Measurements from ENCODE around the gene HMCES.

The HMCES gene

DNA sequence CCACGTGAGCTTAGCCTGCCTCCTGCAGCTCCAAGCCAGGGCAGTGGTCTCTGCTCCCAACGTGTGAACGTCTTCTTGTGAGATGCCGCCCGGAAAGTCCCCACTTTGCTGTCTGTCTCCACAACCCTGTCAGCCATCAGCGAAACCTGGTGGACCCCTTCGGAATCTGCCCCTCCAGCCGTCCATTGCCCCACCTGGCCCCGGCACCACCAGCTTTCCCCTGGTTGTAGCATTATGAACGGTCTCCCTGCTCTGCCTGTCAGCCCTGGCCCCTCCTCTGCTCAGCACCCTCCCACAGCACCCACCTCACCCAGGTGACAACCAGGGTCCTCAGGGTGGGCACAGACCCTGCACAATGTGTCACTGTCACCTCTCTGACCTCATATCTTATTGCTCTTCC, 71.1 kb downstream of the HMCES start:
- no peak for DNase-seq

DNA sequence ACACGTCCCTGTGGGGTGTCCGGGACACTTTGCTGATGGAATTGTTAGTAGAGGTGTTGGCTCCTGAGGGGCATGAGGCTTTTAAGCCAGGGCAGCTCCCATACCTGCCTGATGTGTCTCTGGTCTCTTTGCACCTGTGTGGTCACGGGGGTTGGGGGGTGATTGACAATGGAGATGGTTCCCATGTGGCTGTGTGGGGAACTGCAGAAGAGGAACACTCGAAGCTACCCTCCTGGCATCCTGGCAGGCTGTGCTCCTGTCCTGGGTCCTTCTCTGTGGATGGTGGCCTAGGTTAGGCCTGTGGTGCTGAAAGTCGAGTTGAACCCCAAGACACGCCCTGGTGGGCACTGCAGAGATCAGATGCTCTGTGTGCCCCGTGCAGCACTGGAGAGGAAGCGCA, 73.4 kb downstream of the HMCES start:
- DNase-seq, result no peak

DNA sequence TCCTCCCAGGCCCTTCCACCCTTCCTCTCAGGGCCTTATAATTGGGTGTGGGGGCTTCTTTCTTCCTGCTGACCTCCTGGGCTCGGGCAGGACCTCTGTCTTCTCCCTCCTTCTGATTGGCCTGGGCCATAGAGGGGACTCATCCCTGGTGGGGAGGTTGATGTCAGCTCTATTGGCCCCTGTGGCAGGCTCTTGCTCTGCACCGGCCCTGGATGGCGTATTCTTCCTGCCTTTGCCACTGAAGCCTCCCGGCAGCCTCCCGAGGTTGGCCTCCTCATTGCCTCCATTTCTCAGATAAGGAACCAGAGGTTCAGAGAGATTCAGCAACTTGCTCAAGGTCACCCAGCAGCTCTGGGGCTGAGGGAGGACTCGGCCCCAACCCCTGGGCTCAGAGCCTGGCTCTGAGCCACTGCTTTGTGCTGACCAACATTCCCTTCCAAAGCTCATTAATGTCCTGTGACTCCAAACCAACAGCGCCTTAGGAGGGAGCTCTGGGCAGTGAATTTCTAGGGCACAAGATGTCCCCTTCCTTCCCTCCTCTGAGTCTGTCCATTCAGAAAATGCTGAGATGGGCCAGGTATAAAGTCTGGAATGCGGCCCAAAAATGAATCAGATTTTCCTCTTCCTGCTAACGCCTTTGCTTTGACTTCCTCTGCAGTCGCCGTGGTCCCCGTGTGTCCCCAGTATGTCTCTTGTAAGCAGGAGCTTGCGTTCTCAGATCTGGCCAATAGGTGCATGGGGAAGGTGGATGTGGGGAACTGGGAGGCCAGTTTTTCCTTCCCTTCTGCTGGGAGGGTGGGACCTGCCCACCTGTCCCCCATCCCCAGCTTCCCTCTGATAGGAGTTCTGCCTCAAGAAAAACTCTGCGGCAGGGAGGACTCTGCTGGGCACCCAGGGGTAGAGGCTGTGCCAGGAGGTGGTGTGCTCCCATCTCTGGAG, 74.2 kb downstream of the HMCES start:
- DNase-seq, result no peak

DNA sequence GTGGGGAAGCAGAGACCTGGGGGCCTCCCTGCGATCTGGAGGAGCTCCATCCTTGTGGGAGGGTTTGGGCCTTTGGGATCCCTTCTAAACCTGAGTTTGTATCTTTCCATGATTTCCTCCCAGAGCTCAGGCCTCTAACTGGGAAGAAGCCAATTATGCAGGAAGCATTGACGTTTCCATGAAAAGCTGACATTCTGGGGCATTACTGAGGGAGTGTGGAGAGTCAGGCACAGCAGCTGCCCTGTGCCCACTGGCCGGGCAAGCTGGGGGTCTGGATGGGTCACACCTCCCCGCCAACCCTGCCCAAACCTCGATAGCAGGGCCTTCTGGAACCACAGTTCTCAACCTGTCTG, 74.9 kb downstream of the HMCES start:
- DNase-seq, result no peak

Data from MV-4-11 (cell line).